Urothelium cell line (cell line): ENCODE measurements around the gene GIMAP7.
"Not testable (repeated sequence)": the region's sequence is repeated elsewhere in the genome, so short reads cannot be mapped to it uniquely, and the experiment has no call there.

Experiments
- DNase-seq: peaks from one replicate; pipeline ENCODE4 v3.0.0; 2011; ENCODE audit warnings: low spot score, mixed read lengths
- FAIRE-seq: peaks from 2 replicates; lab custom pipeline; 2011; peaks lifted over from hg19 to GRCh38; lab: Jason Lieb, UNC

The GIMAP7 gene

GRCh38 chr7:150514748-150515222 is at the start of gene GIMAP7:
TSS of gene GIMAP7 (plus strand) at chr7:150514872. CDS start at chr7:150519975, 5,103 bp downstream.
- FAIRE-seq: no peak
- no peak for DNase-seq

- FAIRE-seq (no peak), DNase-seq (no peak)
Measured at GRCh38 chr7:150464962-150465361, 49.7 kb upstream of the GIMAP7 start.

- no peak for DNase-seq
- FAIRE-seq: no peak
Measured at GRCh38 chr7:150465414-150465813, 49.3 kb upstream of the GIMAP7 start.

- DNase-seq (no peak), FAIRE-seq (no peak)
Measured at GRCh38 chr7:150466477-150466876, 48.2 kb upstream of the GIMAP7 start.

- FAIRE-seq (no peak), DNase-seq (no peak)
Measured at GRCh38 chr7:150468241-150468640, 46.4 kb upstream of the GIMAP7 start.

- DNase-seq (no peak), FAIRE-seq (no peak)
Measured at GRCh38 chr7:150471886-150472285, 42.8 kb upstream of the GIMAP7 start.

- no peak for FAIRE-seq
- DNase-seq: no peak
Measured at GRCh38 chr7:150473902-150474301, 40.8 kb upstream of the GIMAP7 start.

- FAIRE-seq: no peak
Measured at GRCh38 chr7:150476285-150476684, 38.4 kb upstream of the GIMAP7 start.

GRCh38 chr7:150476819-150477631 is 37.6 kb upstream of the GIMAP7 start:
- FAIRE-seq (no peak), DNase-seq (no peak)

More at GRCh38 chr7:150476285-150476684, 38.4 kb upstream of the GIMAP7 start:
- no peak for DNase-seq

GRCh38 chr7:150479023-150479716 is 35.5 kb upstream of the GIMAP7 start:
- no peak for FAIRE-seq
- no peak for DNase-seq

GRCh38 chr7:150481186-150481920 is 33.3 kb upstream of the GIMAP7 start:
- FAIRE-seq: no peak

GRCh38 chr7:150481922-150482321 is 32.8 kb upstream of the GIMAP7 start:
- no peak for DNase-seq
- FAIRE-seq: no peak

More at GRCh38 chr7:150481186-150481920, 33.3 kb upstream of the GIMAP7 start:
- DNase-seq: no peak

- not testable (repeated sequence) for DNase-seq, FAIRE-seq
Measured at GRCh38 chr7:150483514-150483913, 31.2 kb upstream of the GIMAP7 start.

GRCh38 chr7:150484071-150484470 is 30.6 kb upstream of the GIMAP7 start:
- DNase-seq, FAIRE-seq: not testable (repeated sequence)

- no peak for FAIRE-seq
- DNase-seq: no peak
Measured at GRCh38 chr7:150487625-150488024, 27.0 kb upstream of the GIMAP7 start.

- FAIRE-seq: no peak
Measured at GRCh38 chr7:150489782-150490181, 24.9 kb upstream of the GIMAP7 start.

GRCh38 chr7:150493442-150493841 is 21.2 kb upstream of the GIMAP7 start:
- not testable (repeated sequence) for FAIRE-seq, DNase-seq

More at GRCh38 chr7:150489782-150490181, 24.9 kb upstream of the GIMAP7 start:
- DNase-seq: no peak

- DNase-seq: no peak
- no peak for FAIRE-seq
Measured at GRCh38 chr7:150502519-150502918, 12.2 kb upstream of the GIMAP7 start.

- no peak for FAIRE-seq
- no peak for DNase-seq
Measured at GRCh38 chr7:150503155-150503554, 11.5 kb upstream of the GIMAP7 start.

GRCh38 chr7:150503581-150503980 is 11.1 kb upstream of the GIMAP7 start:
- no peak for DNase-seq
- FAIRE-seq: no peak
